A673 (cell line): ENCODE measurements around the gene SH3RF1. TPM values are rescaled to one million over a fixed set of nuclear protein-coding genes. Genes with fewer than 3 reads are reported as not detected.

Source experiments
- BruUV-seq: library from RNA; stranded (reverse); fragments of 400-500 nt; replicated peaks from 2 replicates; lab custom pipeline; 2021; lab: Mats Ljungman, UMichigan
- CTCF ChIA-PET: fragments of 300-600 bp; sonication (Branson Sonifier 250); formaldehyde crosslinking; loops from one replicate; lab custom pipeline; 2022; ENCODE audit warnings: antibody characterized with exemption; lab: Charles Lee
- POLR2A ChIA-PET: fragments of 300-600 bp; sonication (Branson Sonifier 250); formaldehyde crosslinking; loops from one replicate; lab custom pipeline; 2022; ENCODE audit warnings: antibody characterized with exemption; ENCODE audit not compliant: low non-redundant PET; lab: Charles Lee
- DNase-seq: peaks from one replicate; pipeline ENCODE4 v3.0.0-alpha.2; 2015; ENCODE audit warnings: low spot score
- H3K27ac ChIP-seq: fragments of 200-600 bp; sonication (generic); 2 replicates; pipeline ENCODE4 v1.5.1; 2016; ENCODE audit warnings: mixed run types, low read depth, mild to moderate bottlenecking, mixed read lengths, antibody characterized with exemption, low read length; ENCODE audit not compliant: poor library complexity, severe bottlenecking
- H3K27me3 ChIP-seq: fragments of 200-600 bp; sonication (generic); replicated peaks from 2 replicates; pipeline ENCODE4 v1.6.1; 2017; ENCODE audit warnings: mixed run types, low read depth, mild to moderate bottlenecking, mixed read lengths, antibody characterized with exemption, low read length; ENCODE audit not compliant: insufficient read depth, poor library complexity
- H3K36me3 ChIP-seq: fragments of 200-600 bp; sonication (generic); 2 replicates; pipeline ENCODE4 v1.6.1; 2016; ENCODE audit warnings: mixed run types, mild to moderate bottlenecking, mixed read lengths, antibody characterized with exemption, low read length; ENCODE audit not compliant: insufficient read depth, poor library complexity, severe bottlenecking
- H3K4me1 ChIP-seq: fragments of 200-600 bp; sonication (generic); 2 replicates; pipeline ENCODE4 v1.6.1; 2017; ENCODE audit warnings: mixed run types, mild to moderate bottlenecking, mixed read lengths, antibody characterized with exemption, low read length; ENCODE audit not compliant: insufficient read depth, poor library complexity, severe bottlenecking
- H3K4me3 ChIP-seq: fragments of 200-600 bp; sonication (generic); 2 replicates; pipeline ENCODE4 v1.5.1; 2016; ENCODE audit warnings: low read depth, mixed run types, mild to moderate bottlenecking, mixed read lengths, low read length; ENCODE audit not compliant: poor library complexity, severe bottlenecking
- H3K9me3 ChIP-seq: fragments of 200-600 bp; sonication (generic); 2 replicates; pipeline ENCODE4 v1.6.1; 2016; ENCODE audit warnings: mixed run types, low read depth, mild to moderate bottlenecking, mixed read lengths, antibody characterized with exemption, low read length; ENCODE audit not compliant: poor library complexity, severe bottlenecking
- CTCF ChIP-seq: fragments of 300-800, 200-600 bp; sonication (generic); conservative IDR thresholded peaks from 2 replicates; pipeline ENCODE4 v1.5.1; 2017; ENCODE audit warnings: low read depth, mild to moderate bottlenecking, antibody characterized with exemption, low read length, moderate library complexity, mixed read lengths
- EZH2 ChIP-seq: fragments of 200-600 bp; sonication (generic); IDR thresholded peaks from 2 replicates; pipeline ENCODE4 v1.6.1; 2017; ENCODE audit warnings: borderline replicate concordance, low read depth, mild to moderate bottlenecking, mixed read lengths, antibody characterized with exemption, low read length; ENCODE audit not compliant: poor library complexity, severe bottlenecking
- intact Hi-C: fragments of 100-400 bp; cut with micrococcal nuclease; formaldehyde crosslinking; loops from one replicate; pipeline ENCODE4 v1.10.0; 2022; ENCODE audit not compliant: unreplicated experiment
- total RNA-seq: library from RNA; stranded (reverse); gene quantifications from 2 replicates; pipeline ENCODE4 v1.2.3, GENCODE V29; 2021

SH3RF1 gene
- total RNA-seq, 1 experiment from 2014 or later = 15.3 TPM

DNA sequence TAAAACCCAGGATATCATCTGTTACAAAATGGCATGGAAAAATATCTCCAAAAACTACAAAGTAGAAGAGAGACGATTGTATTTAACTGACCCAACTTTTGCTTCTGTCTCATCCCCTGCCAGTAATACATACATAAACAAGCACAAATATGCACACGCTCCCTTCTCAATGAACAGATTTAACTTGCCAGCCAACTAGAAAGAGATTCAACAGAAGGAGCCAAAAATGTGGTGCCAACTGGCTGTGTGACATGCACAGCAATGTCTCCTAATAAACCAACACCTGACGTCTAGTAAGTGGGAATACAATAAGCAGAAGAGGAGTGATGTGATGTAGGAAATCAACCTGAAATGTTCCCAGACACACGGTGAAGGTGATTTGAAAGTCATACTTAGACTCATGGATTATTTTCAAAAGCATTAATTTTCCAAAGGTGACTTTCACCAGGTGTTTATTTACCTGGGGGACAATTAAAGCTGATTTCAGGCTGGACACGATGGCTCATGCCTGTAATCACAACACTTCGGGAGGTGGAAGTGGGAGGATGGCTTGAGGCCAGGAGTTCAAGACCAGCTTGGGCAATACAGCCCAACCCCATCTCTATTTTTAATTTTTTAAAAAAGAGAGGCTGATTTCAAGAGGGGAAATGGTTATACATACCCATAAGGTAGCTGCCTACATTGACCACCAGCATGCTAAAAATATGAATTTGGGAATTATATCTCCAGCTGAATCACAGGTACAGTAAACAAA, 33.7 kb downstream of the SH3RF1 start:
- H3K36me3 ChIP-seq = no peaks in the 10 kb centered on the region
- H3K27me3 ChIP-seq = no peaks in the 10 kb centered on the region
- no peaks in the 10 kb centered on the region for H3K9me3 ChIP-seq
- TF ChIP-seq EZH2 (no peak), CTCF (no peak)
- H3K27ac ChIP-seq = no peak overlapping the region
- H3K4me1 ChIP-seq = no peaks in the 10 kb centered on the region
- intact Hi-C loops = no loop called here
- no peak overlapping the region for H3K4me3 ChIP-seq
- ChIA-PET POLR2A (interaction anchor here (0.6 kb wide), 1 partner anchor 36 kb away, joined by 7 read pairs; no protein-coding TSS in a partner anchor), CTCF (no interaction called here)
- no peak for DNase-seq
- no TSS peak for BruUV-seq

DNA sequence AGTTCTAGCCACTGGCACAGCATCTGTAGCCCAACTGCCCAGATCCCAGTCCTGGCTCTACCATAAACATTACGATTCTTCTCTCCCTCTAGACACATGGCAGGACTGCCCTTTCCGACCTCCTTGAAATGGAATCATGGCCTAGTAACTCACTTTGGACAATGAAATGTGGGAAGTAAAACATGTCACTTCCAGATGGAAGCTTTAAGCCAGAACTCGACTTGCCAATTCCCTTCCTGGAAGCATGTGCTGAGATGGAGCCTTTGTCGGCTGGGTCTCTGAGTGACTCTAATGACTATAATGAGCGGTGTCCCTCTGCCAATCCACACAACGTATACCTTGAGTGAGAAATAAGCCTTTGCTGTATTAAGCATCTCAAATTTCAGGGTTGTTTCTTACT, 34.7 kb downstream of the SH3RF1 start:
- H3K36me3 ChIP-seq = no peaks in the 10 kb centered on the region
- H3K27ac ChIP-seq = no peak overlapping the region
- intact Hi-C loops = no loop called here
- BruUV-seq = no TSS peak
- CTCF ChIA-PET = no interaction called here
- H3K4me1 ChIP-seq = no peaks in the 10 kb centered on the region
- TF ChIP-seq CTCF (no peak), EZH2 (no peak)
- DNase-seq = no peak
- POLR2A ChIA-PET = no interaction called here
- no peaks in the 10 kb centered on the region for H3K27me3 ChIP-seq
- H3K9me3 ChIP-seq = no peaks in the 10 kb centered on the region
- no peak overlapping the region for H3K4me3 ChIP-seq

- Histone ChIP-seq H3K4me3 (no peak overlapping the region), H3K27ac (no peak overlapping the region), H3K9me3 (no peaks in the 10 kb centered on the region), H3K4me1 (no peaks in the 10 kb centered on the region), H3K36me3 (no peaks in the 10 kb centered on the region), H3K27me3 (no peaks in the 10 kb centered on the region)
- TF ChIP-seq EZH2 (no peak), CTCF (no peak)
- intact Hi-C loops = no loop called here
- ChIA-PET CTCF (no interaction called here), POLR2A (no interaction called here)
- no peak for DNase-seq
- BruUV-seq = no TSS peak
These were observed 36.5 kb downstream of the SH3RF1 start for GRCh38 chr4:169234137-169234855.
